Measurements from ENCODE around the gene SAFB. TPM values are rescaled to one million over a fixed set of nuclear protein-coding genes. Genes with fewer than 3 reads are reported as not detected.

Gene SAFB
- polyA plus RNA-seq, 12 donors = 79.8 to 122 (median 90.3) TPM; not detected in 1

Other genes starting within 250 kb of the SAFB start
- gene ZNRF4, start 167.7 kb upstream of the SAFB start, polyA plus RNA-seq (ENCODE audit: insufficient read length in 12 of 12) = not detected
- gene TINCR, start 55.1 kb upstream of the SAFB start, polyA plus RNA-seq (ENCODE audit: insufficient read length in 12 of 12) = 1 to 10 TPM in 4 of 12 donors, under 1 TPM in 6, not detected in 2; 0.22 to 8.7 (median 0.71) TPM
- gene SAFB2, start 307 bp upstream of the SAFB start, polyA plus RNA-seq (ENCODE audit: insufficient read length in 12 of 12) = 10 to 100 TPM in 11 of 12 donors, not detected in 1; 32.9 to 72.7 (median 45.3) TPM
- gene MICOS13, start 57.4 kb downstream of the SAFB start, polyA plus RNA-seq (ENCODE audit: insufficient read length in 12 of 12) = 100 to 1,000 TPM in 2 of 12 donors, 10 to 100 TPM in 9, not detected in 1; 58.2 to 116 (median 68.2) TPM
- gene HSD11B1L, start 57.9 kb downstream of the SAFB start, polyA plus RNA-seq (ENCODE audit: insufficient read length in 12 of 12) = 1 to 10 TPM in 10 of 12 donors, not detected in 2; 2.9 to 6.9 (median 4.9) TPM
- 1,000 to 10,000 TPM in 11 of 12 donors, 100 to 1,000 TPM in 1; 913 to 2,217 (median 1,062) TPM for gene RPL36, start 67.2 kb downstream of the SAFB start, polyA plus RNA-seq (ENCODE audit: insufficient read length in 12 of 12)
- gene LONP1, start 97.1 kb downstream of the SAFB start, polyA plus RNA-seq (ENCODE audit: insufficient read length in 12 of 12) = 10 to 100 TPM in 11 of 12 donors, not detected in 1; 35.6 to 60.1 (median 42.4) TPM
- gene CATSPERD, start 97.6 kb downstream of the SAFB start, polyA plus RNA-seq (ENCODE audit: insufficient read length in 12 of 12) = under 1 TPM in 1 of 12 donors, not detected in 11; 0.20 TPM
- gene PRR22, start 161.7 kb downstream of the SAFB start, polyA plus RNA-seq (ENCODE audit: insufficient read length in 12 of 12) = 1 to 10 TPM in 8 of 12 donors, under 1 TPM in 2, not detected in 2; 0.62 to 4.4 (median 1.2) TPM
- 10 to 100 TPM in 11 of 12 donors, not detected in 1; 13.3 to 29.3 (median 17.7) TPM for gene DUS3L, start 168.1 kb downstream of the SAFB start, polyA plus RNA-seq (ENCODE audit: insufficient read length in 12 of 12)
- 1 to 10 TPM in 2 of 12 donors, under 1 TPM in 7, not detected in 3; 0.14 to 4.2 (median 0.33) TPM for gene NRTN, start 182.0 kb downstream of the SAFB start, polyA plus RNA-seq (ENCODE audit: insufficient read length in 12 of 12)
- under 1 TPM in 3 of 12 donors, not detected in 9; 0.15 to 0.40 (median 0.16) TPM for gene FUT6, start 216.6 kb downstream of the SAFB start, polyA plus RNA-seq (ENCODE audit: insufficient read length in 12 of 12)
- 1 to 10 TPM in 1 of 12 donors, under 1 TPM in 5, not detected in 6; 0.15 to 1.4 (median 0.42) TPM for gene FUT3, start 228.4 kb downstream of the SAFB start, polyA plus RNA-seq (ENCODE audit: insufficient read length in 12 of 12)
- under 1 TPM in 2 of 12 donors, not detected in 10; 0.11 to 0.21 TPM for gene FUT5, start 247.5 kb downstream of the SAFB start, polyA plus RNA-seq (ENCODE audit: insufficient read length in 12 of 12)

All from muscle of arm (tissue), 12 donors.